ENCODE results near the gene SLC19A1.

Gene SLC19A1

GRCh38 chr21:45467221-45467779 lies 74.9 kb downstream of the SLC19A1 start:
- peaks cover 4 to 8% of the 10 kb centered on the region in 2 donors for H3K4me1 Mint-ChIP-seq
- ATAC-seq (replicated peaks) (no peak), DNase-seq (no peak)
- no peak overlapping the region for H3K4me3 Mint-ChIP-seq
- peaks cover 23 to 33% of the 10 kb centered on the region in 2 donors for H3K27me3 Mint-ChIP-seq
- peaks cover 6 to 9% of the 10 kb centered on the region in 2 donors for H3K9me3 Mint-ChIP-seq
- peaks cover 0 to 3% of the 10 kb centered on the region in 2 donors for H3K36me3 Mint-ChIP-seq
- no peak overlapping the region for H3K27ac Mint-ChIP-seq

DNA sequence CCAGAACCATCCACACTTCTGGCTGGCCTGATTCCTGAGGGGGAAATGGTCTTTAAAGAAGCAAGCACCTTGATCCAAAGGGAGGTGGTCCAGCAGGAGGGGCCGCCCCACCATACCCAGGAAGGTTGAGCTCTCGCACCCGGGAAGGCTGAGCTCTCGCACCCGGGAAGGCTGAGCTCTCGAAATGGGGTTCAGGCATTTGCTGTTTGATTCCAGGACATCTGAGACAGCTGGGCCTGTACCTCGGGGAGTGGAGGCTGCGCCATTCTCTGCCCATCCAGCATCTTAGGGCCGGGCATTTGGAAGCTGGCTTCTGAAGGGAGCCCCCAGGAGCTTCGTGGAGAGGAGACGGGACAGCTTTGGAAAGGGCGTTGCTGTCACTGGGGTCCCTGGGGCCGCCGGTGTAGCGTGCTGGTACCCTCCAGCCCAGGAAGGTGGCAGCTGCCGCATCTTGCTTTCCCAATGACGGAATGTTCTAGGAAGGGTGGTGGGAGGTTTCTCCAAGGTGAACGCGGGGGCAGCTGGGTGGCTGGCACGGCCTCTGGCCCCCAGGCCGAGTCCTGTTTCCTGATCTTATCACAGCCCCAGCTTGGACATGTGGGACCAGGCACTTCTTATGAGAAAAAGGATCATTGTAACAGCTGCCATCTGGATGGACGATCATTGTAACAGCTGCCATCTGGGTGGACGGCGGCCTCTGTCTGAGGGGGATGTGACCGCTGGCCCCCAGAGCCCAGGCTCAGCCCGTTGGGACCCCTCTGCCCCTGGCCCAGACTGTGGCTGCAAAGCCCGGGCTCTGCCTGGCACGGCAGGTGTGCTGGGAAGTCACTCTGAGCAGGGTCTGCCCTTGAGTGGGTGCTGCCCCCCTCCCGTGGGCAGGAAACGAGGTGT lies 75.7 kb downstream of the SLC19A1 start:
- Mint-ChIP-seq H3K27ac (no peak overlapping the region), H3K27me3 (peaks cover 26 to 35% of the 10 kb centered on the region in 2 donors), H3K4me3 (no peak overlapping the region), H3K9me3 (peaks cover 12 to 14% of the 10 kb centered on the region in 2 donors), H3K4me1 (peaks cover 4 to 8% of the 10 kb centered on the region in 2 donors), H3K36me3 (peaks cover 0 to 3% of the 10 kb centered on the region in 2 donors)
- DNase-seq, result no peak
- no peak for ATAC-seq (replicated peaks)

DNA sequence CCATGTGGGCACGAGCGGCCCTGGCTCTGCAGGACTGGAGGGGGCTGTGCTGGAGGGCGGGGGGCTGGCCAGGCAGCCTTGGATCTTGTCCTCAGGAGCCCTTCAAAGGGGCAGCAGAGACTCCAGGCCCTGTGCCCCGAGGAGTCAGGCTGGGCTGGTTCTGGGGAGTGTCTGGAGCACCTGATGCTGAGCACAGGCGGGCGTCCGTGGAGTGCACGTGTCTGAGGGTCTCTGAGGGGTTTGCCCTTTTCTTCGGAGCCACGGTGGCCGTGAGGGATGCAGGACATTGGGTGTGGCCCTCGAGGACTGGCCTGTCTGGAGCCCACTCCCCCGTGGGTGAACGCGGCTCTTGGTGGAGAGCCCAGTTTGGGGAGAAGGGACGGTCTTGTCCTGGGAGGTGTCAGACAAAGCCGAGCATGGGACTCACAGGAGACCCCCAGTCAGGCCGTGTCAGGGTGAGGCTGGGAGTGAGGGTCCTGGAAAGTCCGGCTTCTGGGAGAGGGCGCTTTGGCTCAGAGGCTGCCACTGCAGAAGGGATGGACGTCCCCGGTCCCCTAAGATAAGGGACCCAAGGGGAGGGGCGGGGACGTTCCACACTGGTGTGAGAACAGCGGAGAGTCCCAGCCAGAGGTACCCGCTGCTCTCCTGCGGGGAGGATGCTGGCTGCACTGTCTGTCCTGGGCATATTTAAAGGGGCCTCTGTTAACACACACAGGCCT lies 76.5 kb downstream of the SLC19A1 start:
- Mint-ChIP-seq H3K4me3 (peak overlapping the region in 1 of 2 donors; percentile 8), H3K9me3 (peaks cover 14 to 16% of the 10 kb centered on the region in 2 donors), H3K27ac (no peak overlapping the region), H3K4me1 (peaks cover 4 to 8% of the 10 kb centered on the region in 2 donors), H3K27me3 (peaks cover 26 to 35% of the 10 kb centered on the region in 2 donors), H3K36me3 (peaks cover 0 to 3% of the 10 kb centered on the region in 2 donors)
- DNase-seq (no peak), ATAC-seq (replicated peaks) (no peak)

GRCh38 chr21:45465105-45465504 lies 77.1 kb downstream of the SLC19A1 start:
- Mint-ChIP-seq H3K27me3 (peaks cover 26 to 35% of the 10 kb centered on the region in 2 donors), H3K4me1 (peaks cover 4 to 8% of the 10 kb centered on the region in 2 donors), H3K4me3 (peak overlapping the region in 1 of 2 donors; percentile 8), H3K36me3 (peaks cover 0 to 3% of the 10 kb centered on the region in 2 donors), H3K27ac (no peak overlapping the region), H3K9me3 (peaks cover 14 to 16% of the 10 kb centered on the region in 2 donors)
- ATAC-seq (replicated peaks) (no peak), DNase-seq (no peak)

- Mint-ChIP-seq H3K27me3 (peaks cover 29 to 35% of the 10 kb centered on the region in 2 donors), H3K4me3 (no peak overlapping the region), H3K27ac (no peak overlapping the region), H3K4me1 (peaks cover 4 to 8% of the 10 kb centered on the region in 2 donors), H3K36me3 (peaks cover 0 to 3% of the 10 kb centered on the region in 2 donors), H3K9me3 (peaks cover 14 to 16% of the 10 kb centered on the region in 2 donors)
- ATAC-seq (replicated peaks) (no peak), DNase-seq (no peak)
These were observed 77.9 kb downstream of the SLC19A1 start for GRCh38 chr21:45464309-45464708.

DNA sequence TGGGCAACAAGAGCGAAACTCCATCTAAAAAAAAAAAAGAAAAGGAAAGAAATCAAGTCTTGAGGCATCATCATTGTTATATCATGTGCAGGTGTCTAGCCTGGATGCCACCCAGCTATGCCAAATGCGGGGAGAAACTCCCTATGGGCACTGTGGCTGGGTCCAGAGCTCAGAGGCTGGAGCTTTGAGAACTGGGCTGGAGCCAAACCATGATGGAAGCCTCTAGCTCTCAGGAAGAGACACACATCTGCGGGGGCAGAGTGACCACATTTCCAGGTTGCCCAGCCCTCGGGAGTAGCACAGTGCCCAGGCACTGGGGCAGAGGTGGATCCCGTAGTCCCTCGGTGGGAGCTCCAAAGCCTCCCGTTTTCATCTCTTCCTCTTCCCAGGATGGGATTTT lies 78.4 kb downstream of the SLC19A1 start:
- Mint-ChIP-seq H3K36me3 (peaks cover 0 to 3% of the 10 kb centered on the region in 2 donors), H3K9me3 (peaks cover 14 to 16% of the 10 kb centered on the region in 2 donors), H3K27me3 (peaks cover 29 to 35% of the 10 kb centered on the region in 2 donors), H3K4me1 (peaks cover 4 to 8% of the 10 kb centered on the region in 2 donors), H3K4me3 (no peak overlapping the region), H3K27ac (no peak overlapping the region)
- ATAC-seq (replicated peaks) (no peak), DNase-seq (no peak)

- Mint-ChIP-seq H3K4me3 (no peak overlapping the region), H3K9me3 (peaks cover 14 to 16% of the 10 kb centered on the region in 2 donors), H3K27ac (no peak overlapping the region), H3K4me1 (peaks cover 4 to 8% of the 10 kb centered on the region in 2 donors), H3K27me3 (peaks cover 26 to 29% of the 10 kb centered on the region in 2 donors), H3K36me3 (peaks cover 0 to 3% of the 10 kb centered on the region in 2 donors)
- ATAC-seq (replicated peaks) (no peak), DNase-seq (no peak)
These were observed 80.4 kb downstream of the SLC19A1 start for GRCh38 chr21:45461806-45462341.

DNA sequence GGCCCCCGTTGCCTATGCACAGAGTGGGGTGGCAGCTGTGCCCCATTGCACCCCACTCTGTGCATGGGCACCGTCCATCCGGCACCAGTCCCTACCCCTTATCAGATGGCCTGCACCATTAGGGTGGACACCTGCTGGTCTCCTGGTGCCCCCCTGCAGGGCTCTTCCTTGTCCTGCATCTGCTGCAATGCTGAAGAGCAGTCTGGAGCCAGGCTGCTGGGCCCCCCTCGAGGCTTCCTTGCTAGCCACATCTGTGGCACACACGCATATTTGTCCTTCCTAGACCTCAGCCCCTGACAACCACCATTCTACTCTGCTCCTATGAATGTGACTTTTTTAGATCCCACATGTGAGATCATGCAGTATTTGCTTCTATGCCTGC lies 80.9 kb downstream of the SLC19A1 start:
- ATAC-seq (replicated peaks) (no peak), DNase-seq (no peak)
- H3K27ac Mint-ChIP-seq, result no peak overlapping the region
- peaks cover 0 to 3% of the 10 kb centered on the region in 2 donors for H3K36me3 Mint-ChIP-seq
- peaks cover 14 to 16% of the 10 kb centered on the region in 2 donors for H3K9me3 Mint-ChIP-seq
- H3K4me1 Mint-ChIP-seq, result peaks cover 4 to 8% of the 10 kb centered on the region in 2 donors
- H3K4me3 Mint-ChIP-seq, result no peak overlapping the region
- peaks cover 24 to 26% of the 10 kb centered on the region in 2 donors for H3K27me3 Mint-ChIP-seq

DNA sequence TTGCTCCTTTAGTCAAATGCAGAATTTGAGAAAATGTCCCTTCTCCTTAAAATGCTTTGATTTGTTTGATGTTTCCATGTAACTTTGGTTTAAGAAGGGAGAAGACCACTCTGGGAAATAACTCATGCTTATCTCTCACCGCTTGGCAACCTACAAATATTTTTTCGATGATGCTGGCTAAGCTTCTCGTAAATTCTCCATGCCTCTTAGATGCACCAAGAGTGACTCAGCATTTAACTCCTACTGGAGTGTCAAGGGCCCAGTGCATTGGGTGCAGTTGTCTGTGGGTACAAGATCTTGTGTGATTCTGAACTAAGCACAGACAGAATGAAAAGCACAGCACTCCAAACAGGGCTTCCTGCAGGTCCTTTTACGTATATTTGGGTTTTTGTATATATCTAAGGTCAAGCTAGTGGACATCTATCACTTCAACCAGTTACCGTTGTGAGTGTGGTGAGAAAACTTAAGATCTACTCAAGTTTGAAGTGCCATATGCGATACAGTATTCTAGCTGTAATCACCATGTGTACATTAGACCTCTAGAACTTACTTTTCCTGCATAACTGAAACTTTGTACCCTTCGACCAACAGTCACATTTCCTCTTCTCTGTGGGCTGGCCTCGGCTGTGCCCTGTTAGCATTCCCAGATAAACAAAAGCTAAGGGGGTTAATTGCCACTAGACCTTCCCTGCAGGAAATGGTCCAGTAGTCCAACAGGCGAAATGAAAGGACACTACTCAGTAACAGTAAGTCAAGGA lies 81.5 kb downstream of the SLC19A1 start:
- Mint-ChIP-seq H3K27me3 (peaks cover 20 to 22% of the 10 kb centered on the region in 2 donors), H3K36me3 (peaks cover 0 to 3% of the 10 kb centered on the region in 2 donors), H3K4me1 (peaks cover 4 to 8% of the 10 kb centered on the region in 2 donors), H3K27ac (no peak overlapping the region), H3K9me3 (peaks cover 14 to 16% of the 10 kb centered on the region in 2 donors), H3K4me3 (no peak overlapping the region)
- ATAC-seq (replicated peaks) (no peak), DNase-seq (no peak)

- Mint-ChIP-seq H3K9me3 (peaks cover 14 to 16% of the 10 kb centered on the region in 2 donors), H3K4me3 (no peak overlapping the region), H3K27me3 (peaks cover 13 to 15% of the 10 kb centered on the region in 2 donors), H3K36me3 (peaks cover 0 to 3% of the 10 kb centered on the region in 2 donors), H3K4me1 (peaks cover under 1 to 3% of the 10 kb centered on the region in 2 donors), H3K27ac (no peak overlapping the region)
- ATAC-seq (replicated peaks) (no peak), DNase-seq (no peak)
These were observed 82.2 kb downstream of the SLC19A1 start for GRCh38 chr21:45460011-45460565.

GRCh38 chr21:45459171-45460010 lies 82.8 kb downstream of the SLC19A1 start:
- Mint-ChIP-seq H3K27me3 (peaks cover 8 to 9% of the 10 kb centered on the region in 2 donors), H3K36me3 (peaks cover 0 to 3% of the 10 kb centered on the region in 2 donors), H3K4me3 (no peak overlapping the region), H3K27ac (no peak overlapping the region), H3K4me1 (no peaks in the 10 kb centered on the region), H3K9me3 (peaks cover 14 to 16% of the 10 kb centered on the region in 2 donors)
- DNase-seq (no peak), ATAC-seq (replicated peaks) (no peak)

- Mint-ChIP-seq H3K4me1 (no peaks in the 10 kb centered on the region), H3K9me3 (peaks cover 14 to 16% of the 10 kb centered on the region in 2 donors), H3K36me3 (peaks cover 0 to 2% of the 10 kb centered on the region in 2 donors), H3K4me3 (no peak overlapping the region), H3K27me3 (peaks cover 8 to 9% of the 10 kb centered on the region in 2 donors), H3K27ac (no peak overlapping the region)
- ATAC-seq (replicated peaks), result no peak
- no peak for DNase-seq
These were observed 83.7 kb downstream of the SLC19A1 start for GRCh38 chr21:45458281-45459170.
